DND-41 (cell line): ENCODE data around the gene GSTM2.
"Not testable (repeated sequence)": the region's sequence is repeated elsewhere in the genome, so short reads cannot be mapped to it uniquely, and the experiment has no call there.

Experiments used
- ATAC-seq: fragments of 200-7000 bp; cut with Tn5 transposase; 3 replicates; pipeline ENCODE4 v1.9.1; 2021; ENCODE audit warnings: low read depth; ENCODE audit not compliant: insufficient read depth
- DNase-seq: peaks from one replicate; pipeline ENCODE4 v3.0.0-alpha.2; 2020
- H2AFZ ChIP-seq: 2 replicates; pipeline ENCODE4 v1.6.0; 2012; ENCODE audit warnings: low read depth, low read length
- H3K27ac ChIP-seq: 2 replicates; pipeline ENCODE4 v1.5.1; 2012; ENCODE audit warnings: low read length, inconsistent platforms
- H3K27me3 ChIP-seq: fragments of 200-600 bp; sonication (generic); 2 replicates; pipeline ENCODE4 v1.6.0; 2012; ENCODE audit warnings: low read length, mild to moderate bottlenecking, inconsistent platforms; ENCODE audit not compliant: insufficient read depth, poor library complexity
- H3K36me3 ChIP-seq: 2 replicates; pipeline ENCODE4 v1.5.1; 2012; ENCODE audit warnings: low read length, inconsistent platforms; ENCODE audit not compliant: insufficient read depth
- H3K4me1 ChIP-seq: 2 replicates; pipeline ENCODE4 v1.5.1; 2012; ENCODE audit warnings: mild to moderate bottlenecking, low read length; ENCODE audit not compliant: insufficient read depth
- H3K4me2 ChIP-seq: 2 replicates; pipeline ENCODE4 v1.6.0; 2012; ENCODE audit warnings: mild to moderate bottlenecking, moderate library complexity, low read length, inconsistent platforms; ENCODE audit not compliant: insufficient read depth
- H3K4me3 ChIP-seq, 2 experiments: fragments of 200-600 bp in 1 of 2; shearing (Covaris generic) in 1 of 2; 2 replicates each; pipeline ENCODE4 v1.5.1; 2012 to 2016; ENCODE audit warnings: inconsistent platforms in 2 of 2, low read length in 2 of 2, mild to moderate bottlenecking in 2 of 2, low read depth in 1 of 2, moderate library complexity in 1 of 2
- H3K79me2 ChIP-seq: 2 replicates; pipeline ENCODE4 v1.6.0; 2012; ENCODE audit warnings: low read length, inconsistent platforms; ENCODE audit not compliant: insufficient read depth
- H3K9ac ChIP-seq: 2 replicates; pipeline ENCODE4 v1.6.0; 2012; ENCODE audit warnings: low read depth, mild to moderate bottlenecking, inconsistent platforms, low read length, moderate library complexity
- H3K9me3 ChIP-seq: 2 replicates; pipeline ENCODE4 v1.5.1; 2012; ENCODE audit warnings: low read length, moderate library complexity, mild to moderate bottlenecking, inconsistent platforms; ENCODE audit not compliant: insufficient read depth, severe bottlenecking
- H4K20me1 ChIP-seq: 2 replicates; pipeline ENCODE4 v1.6.0; 2012; ENCODE audit warnings: low read length; ENCODE audit not compliant: insufficient read depth
- CTCF ChIP-seq: IDR thresholded peaks from 2 replicates; pipeline ENCODE4 v1.5.1; 2012; ENCODE audit warnings: borderline replicate concordance, low read length, moderate library complexity, mild to moderate bottlenecking; ENCODE audit not compliant: poor library complexity, severe bottlenecking; ENCODE audit errors: extremely low read depth
- EZH2 ChIP-seq: IDR thresholded peaks from 3 replicates; pipeline ENCODE4 v1.6.1; 2012; ENCODE audit warnings: borderline replicate concordance, low read depth, mild to moderate bottlenecking, moderate library complexity, low read length, inconsistent platforms; ENCODE audit not compliant: severe bottlenecking

The GSTM2 gene

GRCh38 chr1:109659997-109660690, 7.7 kb upstream of the GSTM2 start:
- Histone ChIP-seq H3K9ac (no peak overlapping the region), H3K36me3 (no peaks in the 10 kb centered on the region), H3K4me1 (no peaks in the 10 kb centered on the region), H3K4me3 (no peak overlapping the region), H3K4me2 (no peak overlapping the region), H2AFZ (no peak overlapping the region), H3K27me3 (peaks cover 3% of the 10 kb centered on the region), H3K9me3 (no peaks in the 10 kb centered on the region), H4K20me1 (no peaks in the 10 kb centered on the region), H3K79me2 (no peaks in the 10 kb centered on the region), H3K27ac (no peak overlapping the region)
- DNase-seq (no peak), ATAC-seq (no peak)
- no peak for TF ChIP-seq EZH2
- TF ChIP-seq CTCF = no peak

- not testable (repeated sequence) for H3K4me2 ChIP-seq, H3K4me3 ChIP-seq, H3K27ac ChIP-seq, H2AFZ ChIP-seq, H3K27me3 ChIP-seq, H3K79me2 ChIP-seq, H3K9me3 ChIP-seq, H3K4me1 ChIP-seq, ATAC-seq, DNase-seq, H4K20me1 ChIP-seq, H3K9ac ChIP-seq, H3K36me3 ChIP-seq
These were observed 7.2 kb upstream of the GSTM2 start for GRCh38 chr1:109660691-109661026.

- ATAC-seq (no peak), DNase-seq (no peak)
- no peak overlapping the region for H2AFZ ChIP-seq
- no peaks in the 10 kb centered on the region for H3K36me3 ChIP-seq
- H3K4me1 ChIP-seq = no peaks in the 10 kb centered on the region
- no peak overlapping the region for H3K9ac ChIP-seq
- H3K4me2 ChIP-seq = no peak overlapping the region
- no peaks in the 10 kb centered on the region for H3K79me2 ChIP-seq
- H3K4me3 ChIP-seq = no peak overlapping the region
- TF ChIP-seq EZH2 = no peak
- no peak for TF ChIP-seq CTCF
- no peak overlapping the region for H3K27ac ChIP-seq
- peaks cover 3% of the 10 kb centered on the region for H3K27me3 ChIP-seq
- H3K9me3 ChIP-seq = no peaks in the 10 kb centered on the region
- H4K20me1 ChIP-seq = no peaks in the 10 kb centered on the region
These were observed 6.5 kb upstream of the GSTM2 start for GRCh38 chr1:109661391-109661790.

GRCh38 chr1:109664671-109665070, 3.2 kb upstream of the GSTM2 start:
- peaks cover 13% of the 10 kb centered on the region for H3K4me1 ChIP-seq
- no peak overlapping the region for H2AFZ ChIP-seq
- no peaks in the 10 kb centered on the region for H3K9me3 ChIP-seq
- no peak for DNase-seq
- no peak overlapping the region for H3K4me2 ChIP-seq
- H3K27ac ChIP-seq = no peak overlapping the region
- no peaks in the 10 kb centered on the region for H4K20me1 ChIP-seq
- no peaks in the 10 kb centered on the region for H3K36me3 ChIP-seq
- TF ChIP-seq CTCF (no peak), EZH2 (no peak)
- no peak for ATAC-seq
- no peaks in the 10 kb centered on the region for H3K79me2 ChIP-seq
- no peaks in the 10 kb centered on the region for H3K27me3 ChIP-seq
- H3K4me3 ChIP-seq = no peak overlapping the region
- H3K9ac ChIP-seq = no peak overlapping the region
